GM23248 (cell line): ENCODE data around the gene ACTR2. TPM values are rescaled to one million over a fixed set of nuclear protein-coding genes. Genes with fewer than 3 reads are reported as not detected.

Experiments used
- DNase-seq: peaks from one replicate; pipeline ENCODE4 v3.0.0-alpha.2; 2015
- H2AFZ ChIP-seq: fragments of 200-600 bp; sonication (generic); 2 replicates; pipeline ENCODE4 v1.6.1; 2016; ENCODE audit warnings: antibody characterized with exemption
- H3F3A ChIP-seq: fragments of 200-600 bp; sonication (generic); 2 replicates; pipeline ENCODE4 v1.6.1; 2016; ENCODE audit warnings: mild to moderate bottlenecking, antibody characterized with exemption, mixed run types; ENCODE audit not compliant: insufficient read depth
- H3K27ac ChIP-seq: fragments of 200-600 bp; sonication (generic); 2 replicates; pipeline ENCODE4 v1.5.1; 2016; ENCODE audit warnings: mild to moderate bottlenecking
- H3K27me3 ChIP-seq: fragments of 200-600 bp; sonication (generic); replicated peaks from 2 replicates; pipeline ENCODE4 v1.6.1; 2016; ENCODE audit warnings: mild to moderate bottlenecking; ENCODE audit not compliant: insufficient read depth
- H3K36me3 ChIP-seq: fragments of 200-600 bp; sonication (generic); 2 replicates; pipeline ENCODE4 v1.6.1; 2016; ENCODE audit warnings: low read depth, mild to moderate bottlenecking
- H3K4me1 ChIP-seq: fragments of 200-600 bp; sonication (generic); 2 replicates; pipeline ENCODE4 v1.6.1; 2016; ENCODE audit warnings: mild to moderate bottlenecking; ENCODE audit not compliant: insufficient read depth
- H3K4me2 ChIP-seq: fragments of 200-600 bp; sonication (generic); one replicate; pipeline ENCODE4 v1.6.1; 2016; ENCODE audit warnings: mild to moderate bottlenecking; ENCODE audit not compliant: unreplicated experiment
- H3K4me3 ChIP-seq: fragments of 200-600 bp; sonication (generic); 2 replicates; pipeline ENCODE4 v1.5.1; 2016; ENCODE audit warnings: mild to moderate bottlenecking
- H3K79me2 ChIP-seq: fragments of 200-600 bp; sonication (generic); 2 replicates; pipeline ENCODE4 v1.6.1; 2016; ENCODE audit warnings: mild to moderate bottlenecking; ENCODE audit not compliant: insufficient read depth
- H3K9ac ChIP-seq: fragments of 200-600 bp; sonication (generic); 2 replicates; pipeline ENCODE4 v1.6.1; 2016; ENCODE audit warnings: mild to moderate bottlenecking
- H3K9me2 ChIP-seq: fragments of 200-600 bp; sonication (generic); 2 replicates; pipeline ENCODE4 v1.6.1; 2016; ENCODE audit warnings: mixed run types, mild to moderate bottlenecking, moderate library complexity; ENCODE audit not compliant: insufficient read depth
- H3K9me3 ChIP-seq: fragments of 200-600 bp; sonication (generic); one replicate; pipeline ENCODE4 v1.6.1; 2017; ENCODE audit warnings: low read depth
- H4K20me1 ChIP-seq: fragments of 200-600 bp; sonication (generic); 2 replicates; pipeline ENCODE4 v1.6.0; 2016; ENCODE audit not compliant: insufficient read depth
- EZH2 ChIP-seq: fragments of 200-600 bp; sonication (generic); IDR thresholded peaks from 2 replicates; pipeline ENCODE4 v1.6.1; 2018; ENCODE audit warnings: antibody characterized with exemption, mild to moderate bottlenecking; ENCODE audit not compliant: insufficient read depth, poor library complexity, severe bottlenecking
- EZH2phosphoT487 ChIP-seq: fragments of 200-600 bp; sonication (generic); IDR thresholded peaks from 2 replicates; pipeline ENCODE4 v1.6.1; 2018; ENCODE audit warnings: antibody characterized with exemption, moderate library complexity, mild to moderate bottlenecking, low read depth; ENCODE audit not compliant: insufficient read depth
- WGBS, 2 experiments: methylation state at CpG; one replicate each; pipeline ENCODE4 v1.1.6; 2015 to 2017; ENCODE audit warnings: low lambda C conversion rate in 2 of 2, low coverage in 1 of 2; ENCODE audit errors: missing lambda C conversion rate in 2 of 2; 5-methylcytosine and 5-hydroxymethylcytosine counted together
- in situ Hi-C: fragments of 300-500 bp; cut with MboI; formaldehyde crosslinking; loops from 2 replicates; pipeline ENCODE4 v1.15.0; 2020
- polyA plus RNA-seq: library from polyadenylated mRNA; unstranded; fragments of >200 nt; fragmentation: Nextera tagmentation; extraction: Ambion mirVana; gene quantifications from 2 replicates; pipeline ENCODE4 v1.2.1, GENCODE V29; 2016
- total RNA-seq: library from RNA; depleted of rRNA; stranded (reverse); fragments of >200 nt; shearing (Covaris generic); gene quantifications from 2 replicates; pipeline ENCODE4 v1.2.3, GENCODE V29; 2014

The ACTR2 gene
- total and polyA plus RNA-seq, 2 experiments from 2014 or later = 126 to 161 TPM

- Histone ChIP-seq H3F3A (peaks cover 48% of the 10 kb centered on the region), H2AFZ (no peak overlapping the region), H3K4me3 (no peak overlapping the region), H3K27me3 (no peaks in the 10 kb centered on the region), H3K4me1 (peaks cover 25% of the 10 kb centered on the region), H4K20me1 (no peaks in the 10 kb centered on the region), H3K36me3 (peaks cover 32% of the 10 kb centered on the region), H3K4me2 (no peak overlapping the region), H3K79me2 (peaks cover 98% of the 10 kb centered on the region), H3K9me2 (no peaks in the 10 kb centered on the region), H3K27ac (peak overlapping the region; percentile 8), H3K9me3 (no peaks in the 10 kb centered on the region), H3K9ac (no peak overlapping the region)
- in situ Hi-C loops = no loop called here
- 100% methylated on average over 1 of the region's 1 CpG for WGBS, 2 experiments
- peak; percentile 44 for DNase-seq
- no peak for TF ChIP-seq EZH2phosphoT487
- TF ChIP-seq EZH2 = no peak
Observed at GRCh38 chr2:65263262-65263661, 35.6 kb downstream of the ACTR2 start.

GRCh38 chr2:65263986-65264385, 36.4 kb downstream of the ACTR2 start:
- no peaks in the 10 kb centered on the region for H3K9me3 ChIP-seq
- TF ChIP-seq EZH2phosphoT487 (no peak), EZH2 (no peak)
- H3K4me2 ChIP-seq = no peak overlapping the region
- H3K27ac ChIP-seq = peak overlapping the region; percentile 8; the same call in 1 of the 2 replicates
- peaks cover 44% of the 10 kb centered on the region for H3F3A ChIP-seq
- in situ Hi-C loops = no loop called here
- H3K36me3 ChIP-seq = peaks cover 35% of the 10 kb centered on the region
- H3K4me1 ChIP-seq = peaks cover 23% of the 10 kb centered on the region
- peaks cover 95% of the 10 kb centered on the region for H3K79me2 ChIP-seq
- no peak for DNase-seq
- no peaks in the 10 kb centered on the region for H3K9me2 ChIP-seq
- no peak overlapping the region for H3K9ac ChIP-seq
- no peaks in the 10 kb centered on the region for H4K20me1 ChIP-seq
- H2AFZ ChIP-seq = no peak overlapping the region
- H3K27me3 ChIP-seq = no peaks in the 10 kb centered on the region
- no peak overlapping the region for H3K4me3 ChIP-seq
- WGBS, 2 experiments = 80 to 81% methylated on average over 7 of the region's 7 CpGs

GRCh38 chr2:65264821-65265670, 37.4 kb downstream of the ACTR2 start:
- peak; percentile 82 for DNase-seq
- Histone ChIP-seq H3K4me2 (no peak overlapping the region), H3K4me1 (peaks cover 23% of the 10 kb centered on the region), H3K79me2 (peaks cover 91% of the 10 kb centered on the region), H3K9me3 (no peaks in the 10 kb centered on the region), H3K27ac (peak overlapping the region; percentile 13; the same call in 1 of the 2 replicates), H3K9ac (no peak overlapping the region), H3K4me3 (no peak overlapping the region), H3K9me2 (no peaks in the 10 kb centered on the region), H2AFZ (no peak overlapping the region), H3F3A (peaks cover 44% of the 10 kb centered on the region), H3K36me3 (peaks cover 41% of the 10 kb centered on the region), H4K20me1 (no peaks in the 10 kb centered on the region), H3K27me3 (no peaks in the 10 kb centered on the region)
- TF ChIP-seq EZH2phosphoT487 = no peak
- TF ChIP-seq EZH2 = no peak
- WGBS, 2 experiments = 33 to 37% methylated on average over 8 of the region's 8 CpGs
- in situ Hi-C loops = loop anchor here (5.0 kb wide), 1 partner anchor 282 kb away; no protein-coding TSS in a partner anchor

GRCh38 chr2:65265671-65266045, 38.0 kb downstream of the ACTR2 start:
- Histone ChIP-seq H3F3A (peaks cover 44% of the 10 kb centered on the region), H2AFZ (no peak overlapping the region), H3K4me3 (no peak overlapping the region), H3K36me3 (peaks cover 37% of the 10 kb centered on the region), H3K9ac (no peak overlapping the region), H3K27me3 (no peaks in the 10 kb centered on the region), H3K79me2 (peaks cover 85% of the 10 kb centered on the region), H3K4me1 (peaks cover 23% of the 10 kb centered on the region), H4K20me1 (no peaks in the 10 kb centered on the region), H3K27ac (no peak overlapping the region), H3K9me3 (no peaks in the 10 kb centered on the region), H3K4me2 (no peak overlapping the region), H3K9me2 (no peaks in the 10 kb centered on the region)
- in situ Hi-C loops = loop anchor here (5.0 kb wide), 1 partner anchor 282 kb away; no protein-coding TSS in a partner anchor
- TF ChIP-seq EZH2 = no peak
- no peak for TF ChIP-seq EZH2phosphoT487
- DNase-seq = no peak
